H1 (cell line): ENCODE measurements around the gene ACTL7A. TPM values are rescaled to one million over a fixed set of nuclear protein-coding genes. Genes with fewer than 3 reads are reported as not detected.

ENCODE experiments used
- BRCA1 ChIP-seq: IDR thresholded peaks from 2 replicates; pipeline ENCODE4 v1.6.1; 2012; ENCODE audit warnings: low read depth, low read length, improper control_type of control experiment
- CBX8 ChIP-seq: fragments of 300-800, 300-1000 bp; sonication (generic); IDR thresholded peaks from 2 replicates; pipeline ENCODE4 v1.7.1; 2016; ENCODE audit warnings: low read depth, low read length, borderline replicate concordance
- NANOG ChIP-seq: IDR thresholded peaks from 2 replicates; pipeline ENCODE4 v1.6.1; 2011; ENCODE audit warnings: low read length, low read depth, mild to moderate bottlenecking, inconsistent platforms; ENCODE audit not compliant: insufficient read depth, poor library complexity, severe bottlenecking
- polyA plus RNA-seq, 7 experiments: library from polyadenylated mRNA; depleted of rRNA in 3 of 7; stranded (reverse) in 5 of 7; unstranded in 2 of 7; fragments of >200 nt in 5 of 7; fragments of 200-250 nt in 2 of 7; gene quantifications; 1 replicate in 5 of 7; 2 replicates in 1 of 7; 4 replicates in 1 of 7; pipeline versions ENCODE4 v1.2.1 to v1.2.3, GENCODE V29; 2011 to 2013; ENCODE audit warnings: missing spikeins in 2 of 7, mixed read lengths in 2 of 7
- total RNA-seq: library from RNA; stranded (reverse); fragmentation: NEBNext Ultra II Directional; extraction: Animal tissue kit (Norgen Biotek cat#: 25700); gene quantifications from 2 replicates; pipeline ENCODE4 v1.2.1, GENCODE V29; 2021

The ACTL7A gene
- total and polyA plus RNA-seq, 2 of the 8 experiments (the other 6 are each of a cell fraction or from before 2014, with no cell fraction given) = not detected

DNA sequence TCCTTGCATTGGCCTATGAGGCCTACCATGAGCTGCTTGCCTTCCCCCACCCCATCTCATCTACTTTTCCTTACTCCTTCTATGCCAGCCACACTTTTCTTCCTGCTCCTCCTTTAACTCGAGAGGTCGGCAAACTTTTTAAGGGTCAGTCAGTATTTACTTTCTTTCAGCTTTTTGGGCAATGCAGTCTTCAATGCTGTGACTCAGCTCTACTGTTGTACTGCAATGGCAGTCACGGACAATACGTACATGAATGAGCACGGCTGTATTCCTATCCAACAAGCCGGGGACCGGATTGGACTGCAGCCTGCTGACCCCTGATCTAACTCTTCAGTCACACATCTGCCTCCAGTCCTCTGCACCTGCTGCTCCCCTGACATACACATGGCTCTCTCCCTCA is 602 bp upstream of the ACTL7A start (continued):
- TF ChIP-seq NANOG (no peak), BRCA1 (no peak), CBX8 (no peak)
